Upper lobe of left lung (tissue), 6 donors: ENCODE measurements around the gene DYNLT2. TPM values are rescaled to one million over a fixed set of nuclear protein-coding genes. Genes with fewer than 3 reads are reported as not detected.

ENCODE experiments used
- total RNA-seq, 6 donors: library from RNA; depleted of rRNA in 4 of 6; stranded (reverse); fragments of >200 nt in 4 of 6; gene quantifications; one replicate each; pipeline versions ENCODE4 v1.1.0 to v1.2.1, GENCODE V29; 2016 to 2021
- donor health status: DM: no; HTN: no; CAD: no; lungs with moderate emphysema.
- donor health status: DM: no; HTN: yes; CAD: no; lungs with severe emphysema.

DYNLT2 gene
- total RNA-seq, 6 donors from 2014 or later = 0.89 to 6.3 (median 1.2) TPM

Other genes starting within 250 kb of the DYNLT2 start
- 10 to 100 TPM; 20.1 to 80.7 (median 40.3) TPM for gene WDR27, start 49.5 kb downstream of the DYNLT2 start, total RNA-seq
- 10 to 100 TPM; 16.8 to 33.5 (median 26.9) TPM for gene C6orf120, start 49.4 kb downstream of the DYNLT2 start, total RNA-seq
- gene PHF10, start 27.1 kb downstream of the DYNLT2 start, total RNA-seq = 10 to 100 TPM; 30.0 to 79.2 (median 42.4) TPM
- gene ERMARD, start 50 bp upstream of the DYNLT2 start, total RNA-seq = 10 to 100 TPM; 12.6 to 51.3 (median 18.5) TPM